ENCODE measurements around the gene RNF39.
"Not testable (repeated sequence)": the region's sequence is repeated elsewhere in the genome, so short reads cannot be mapped to it uniquely, and the experiment has no call there.

RNF39 gene, protein sequence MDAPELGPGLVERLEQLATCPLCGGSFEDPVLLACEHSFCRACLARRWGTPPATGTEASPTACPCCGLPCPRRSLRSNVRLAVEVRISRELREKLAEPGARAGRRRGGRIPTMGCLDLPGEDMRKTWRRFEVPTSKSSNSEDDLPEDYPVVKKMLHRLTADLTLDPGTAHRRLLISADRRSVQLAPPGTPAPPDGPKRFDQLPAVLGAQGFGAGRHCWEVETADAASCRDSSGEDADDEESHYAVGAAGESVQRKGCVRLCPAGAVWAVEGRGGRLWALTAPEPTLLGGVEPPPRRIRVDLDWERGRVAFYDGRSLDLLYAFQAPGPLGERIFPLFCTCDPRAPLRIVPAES

GRCh38 chr6:30075094-30075789 is at the start of gene RNF39:
RNF39 (minus strand) TSS chr6:30075769; CDS start chr6:30075585, 184 bp downstream.
- no peak for DNase-seq (ENCODE audit: low read depth in 1 of 2, low spot score in 1 of 2)

- no peak for DNase-seq (ENCODE audit: low read depth in 1 of 2, low spot score in 1 of 2)
These were observed 46.9 kb upstream of the RNF39 start for GRCh38 chr6:30122515-30122914.

- no peak for DNase-seq (ENCODE audit: low read depth in 1 of 2, low spot score in 1 of 2)
These were observed 46.1 kb upstream of the RNF39 start for GRCh38 chr6:30121446-30122366.

- not testable (repeated sequence) for DNase-seq (ENCODE audit: low read depth in 1 of 2, low spot score in 1 of 2)
These were observed 43.1 kb upstream of the RNF39 start for GRCh38 chr6:30118691-30119090.

DNA sequence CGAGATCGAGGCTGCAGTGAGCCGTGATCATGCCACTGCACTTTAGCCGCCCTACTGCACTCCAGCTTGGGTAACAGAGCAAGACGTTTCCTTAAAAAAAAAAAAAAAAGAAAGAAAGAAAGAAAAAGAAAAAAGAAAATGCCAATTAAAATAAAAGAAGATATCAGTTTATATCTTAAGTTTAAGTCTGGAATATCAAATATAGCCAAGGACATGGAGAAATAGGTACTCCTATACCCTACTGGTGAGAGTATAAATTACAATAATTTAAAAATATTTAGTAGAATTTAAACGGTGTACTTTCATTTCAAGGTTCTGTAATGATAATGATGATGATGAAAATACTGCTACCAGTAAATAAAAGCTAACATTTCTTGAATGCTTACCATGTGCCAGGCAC is 41.2 kb upstream of the RNF39 start:
- DNase-seq (ENCODE audit: low read depth in 1 of 2, low spot score in 1 of 2) = no peak

DNA sequence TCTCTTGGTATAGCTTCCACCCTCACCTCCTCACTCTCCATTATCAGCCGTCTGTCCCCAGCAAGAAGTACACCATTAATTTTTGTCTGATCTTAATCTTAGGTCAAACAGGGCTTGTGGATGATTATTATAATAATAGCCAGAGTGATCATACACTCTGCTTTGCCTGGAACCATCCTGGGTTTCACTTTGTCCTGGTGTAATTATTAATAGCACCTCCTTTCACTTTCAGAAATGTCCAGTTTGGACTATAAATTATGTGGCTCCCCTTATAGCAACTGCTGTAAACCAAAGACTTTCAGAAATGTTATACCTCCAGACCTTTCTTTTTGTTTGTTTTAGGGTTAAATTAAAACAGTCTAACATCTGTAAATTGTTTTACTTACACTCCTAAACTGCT is 38.3 kb upstream of the RNF39 start:
- DNase-seq (ENCODE audit: low read depth in 1 of 2, low spot score in 1 of 2) = no peak

DNA sequence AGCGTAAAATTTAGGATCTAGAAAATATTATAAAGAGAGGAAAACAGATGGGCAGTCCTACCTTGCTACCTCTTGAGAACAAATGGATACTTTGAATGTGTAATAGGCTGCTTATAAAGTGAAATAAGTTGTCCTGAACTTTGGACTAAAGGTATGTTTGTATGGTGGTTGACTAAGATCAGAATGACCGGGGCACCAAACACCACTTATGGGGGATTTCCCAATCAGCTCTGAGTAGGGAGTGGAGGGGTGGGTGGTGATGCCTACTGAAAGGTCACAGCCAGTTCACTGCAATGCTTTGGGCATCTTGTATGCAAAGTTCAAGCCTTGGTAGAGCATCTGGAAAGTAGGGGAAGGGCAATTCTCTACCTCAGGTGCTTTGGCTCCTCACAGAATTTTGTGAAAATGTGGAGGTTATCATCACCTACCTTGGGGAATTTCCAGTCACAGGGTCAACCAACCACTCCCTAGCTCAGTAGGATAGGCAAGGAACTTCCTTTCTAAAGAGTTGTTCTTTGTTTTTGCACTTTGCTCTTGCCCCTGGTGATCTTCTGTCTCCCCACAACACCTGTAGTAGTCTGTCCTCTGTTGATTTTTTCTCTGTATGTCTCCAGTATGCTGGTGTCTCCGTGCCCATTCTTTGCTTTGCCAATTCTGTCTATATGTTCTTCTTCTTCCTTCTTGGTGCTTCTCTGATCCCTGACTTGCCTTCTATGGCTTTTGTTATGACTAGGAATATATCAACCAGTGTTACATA is 37.6 kb upstream of the RNF39 start, which contains the start of gene TRIM31:
TSS of gene TRIM31 (minus strand) at position 88 of the 757 bp plus-strand sequence. CDS start 285 bp downstream, outside the sequence.
- DNase-seq (ENCODE audit: low read depth in 1 of 2, low spot score in 1 of 2) = no peak

GRCh38 chr6:30112402-30112994 is 36.9 kb upstream of the RNF39 start:
- no peak for DNase-seq (ENCODE audit: low read depth in 1 of 2, low spot score in 1 of 2)

- DNase-seq (ENCODE audit: low read depth in 1 of 2, low spot score in 1 of 2) = no peak
These were observed 35.8 kb upstream of the RNF39 start for GRCh38 chr6:30111266-30111856.

- DNase-seq (ENCODE audit: low read depth in 1 of 2, low spot score in 1 of 2) = no peak
These were observed 29.1 kb upstream of the RNF39 start for GRCh38 chr6:30104661-30105060.

DNA sequence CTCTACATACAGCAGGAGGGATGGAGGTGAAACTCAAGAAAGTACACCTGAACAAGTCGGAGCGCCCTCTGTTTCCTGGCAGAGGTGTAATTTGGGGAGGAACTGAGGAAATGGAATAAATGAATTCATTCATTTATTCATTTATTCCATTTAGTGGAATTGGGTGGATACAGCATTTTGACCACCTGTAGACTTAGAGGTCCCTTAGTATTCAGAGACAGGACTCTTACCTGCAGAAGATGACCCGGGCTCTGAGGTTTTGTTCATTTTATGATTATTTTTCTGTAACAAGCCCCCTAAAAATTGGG is 28.3 kb upstream of the RNF39 start:
- no peak for DNase-seq (ENCODE audit: low read depth in 1 of 2, low spot score in 1 of 2)

DNA sequence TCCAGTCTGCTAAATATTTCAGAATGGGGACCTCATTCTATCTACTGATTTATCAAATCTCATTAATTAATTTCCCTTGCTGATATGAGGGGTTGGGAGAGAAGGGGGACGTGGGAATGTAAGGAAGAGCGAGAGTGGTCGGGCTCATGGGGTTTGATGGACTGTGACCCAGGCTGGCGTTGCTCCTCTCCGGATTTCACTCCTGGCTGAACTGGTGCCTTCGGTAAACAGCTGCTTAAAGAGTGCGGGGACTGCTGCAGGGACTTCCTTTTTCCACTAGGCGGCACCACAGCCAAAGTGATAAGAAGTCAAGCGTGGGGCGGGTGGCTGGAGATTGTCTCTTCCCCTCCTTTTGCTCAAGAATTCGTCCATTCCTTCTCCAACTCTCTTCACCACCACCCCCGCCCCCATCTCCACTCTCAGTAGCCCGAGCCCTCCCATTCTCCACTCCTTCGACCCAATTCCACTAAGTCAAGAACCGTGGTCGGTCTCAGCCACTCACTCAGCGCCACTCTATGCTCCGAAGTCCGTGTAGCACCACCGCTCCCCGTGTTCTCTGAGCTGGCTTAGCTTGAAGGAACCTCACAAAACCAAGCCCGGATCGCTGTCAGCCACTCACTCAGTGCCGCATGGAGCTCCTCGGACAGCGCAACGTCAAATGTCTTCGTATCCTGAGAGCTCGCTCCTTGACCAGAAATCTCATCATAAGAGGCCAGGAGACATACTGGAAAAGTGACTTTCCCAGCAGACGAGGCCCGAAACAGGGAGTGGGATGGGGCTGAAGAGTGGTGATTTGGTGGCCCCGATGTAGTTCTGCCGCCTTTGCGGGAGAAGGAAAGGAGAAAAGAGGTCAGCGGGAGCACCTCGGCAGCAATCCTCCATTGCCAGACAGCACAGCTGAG is 27.7 kb upstream of the RNF39 start:
- DNase-seq (ENCODE audit: low read depth in 1 of 2, low spot score in 1 of 2) = peak; percentile 65 to 82

DNA sequence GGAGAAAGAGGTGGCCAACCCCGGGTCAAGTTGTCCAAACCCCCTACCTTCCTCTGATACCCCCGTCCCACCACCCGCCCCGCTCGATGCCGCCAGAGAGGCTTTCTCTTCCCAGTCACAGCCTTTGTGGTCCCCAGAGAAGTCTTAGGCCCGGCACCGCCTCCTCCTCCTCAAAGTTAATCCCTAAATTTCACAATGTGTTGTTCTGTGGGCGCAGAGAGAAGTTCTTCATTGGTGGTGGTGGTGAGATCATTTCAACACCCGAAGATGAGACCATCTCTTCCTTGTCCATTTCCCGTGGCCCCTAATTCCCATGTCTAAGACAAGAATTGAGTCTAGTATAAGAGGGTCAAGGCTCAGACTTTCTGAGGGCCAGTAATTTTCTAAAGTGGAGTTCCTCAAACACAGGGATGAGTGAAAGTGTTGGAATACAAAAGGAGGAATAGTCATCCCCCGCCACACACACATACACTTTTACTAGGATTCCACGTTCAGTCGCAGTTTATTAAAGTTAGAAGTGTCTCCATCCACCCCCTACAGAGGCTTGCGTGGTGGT is 26.9 kb upstream of the RNF39 start:
- DNase-seq (ENCODE audit: low read depth in 1 of 2, low spot score in 1 of 2) = no peak

DNA sequence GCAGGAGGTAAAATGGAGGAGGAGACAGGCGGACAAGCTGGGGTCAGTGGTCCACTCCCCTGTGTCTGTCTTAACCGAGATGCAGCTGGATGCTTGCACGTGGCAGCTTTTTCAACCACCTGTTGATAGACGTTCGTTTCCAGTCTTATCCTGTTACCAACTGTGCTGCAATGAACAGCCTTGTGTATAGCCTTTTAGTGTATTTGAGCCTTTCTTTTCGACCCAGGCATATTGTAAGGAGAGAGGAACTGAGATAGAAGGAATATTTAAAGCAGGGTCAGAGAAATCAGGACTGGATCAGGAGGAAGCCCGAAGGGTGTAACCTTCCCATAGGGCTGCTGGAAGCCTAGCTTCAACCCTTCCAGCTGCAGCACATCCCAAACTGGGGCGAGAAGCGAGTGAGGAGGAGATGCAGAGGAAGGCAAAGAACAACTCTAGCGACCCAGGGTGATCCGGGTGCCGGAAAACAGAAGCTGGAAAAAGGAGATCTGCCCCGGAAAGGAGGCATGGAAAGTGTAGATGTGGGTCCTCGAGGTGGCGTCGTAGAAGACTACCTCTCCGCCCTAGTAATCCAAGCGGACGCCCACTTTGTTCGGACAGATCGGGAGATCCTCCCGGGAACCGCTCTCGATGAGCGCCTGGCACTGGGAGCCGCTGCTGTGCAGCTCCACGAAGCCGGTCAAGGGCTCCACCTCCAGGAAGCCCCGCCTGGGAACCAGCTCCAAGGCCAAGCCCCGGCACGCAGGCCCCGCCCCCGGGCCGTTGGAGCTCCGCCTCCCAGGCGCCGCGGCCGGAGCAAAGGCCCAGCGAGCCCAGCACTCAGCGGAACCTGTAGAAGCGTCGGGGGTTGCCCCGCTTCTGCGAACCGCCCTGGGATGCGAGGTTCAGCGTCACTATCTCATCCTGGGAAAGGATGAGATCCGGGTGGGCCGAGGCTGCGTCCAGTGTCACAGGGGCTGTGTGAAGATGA is 26.2 kb upstream of the RNF39 start:
- peak; percentile 32 to 54 for DNase-seq (ENCODE audit: low read depth in 1 of 2, low spot score in 1 of 2)

DNA sequence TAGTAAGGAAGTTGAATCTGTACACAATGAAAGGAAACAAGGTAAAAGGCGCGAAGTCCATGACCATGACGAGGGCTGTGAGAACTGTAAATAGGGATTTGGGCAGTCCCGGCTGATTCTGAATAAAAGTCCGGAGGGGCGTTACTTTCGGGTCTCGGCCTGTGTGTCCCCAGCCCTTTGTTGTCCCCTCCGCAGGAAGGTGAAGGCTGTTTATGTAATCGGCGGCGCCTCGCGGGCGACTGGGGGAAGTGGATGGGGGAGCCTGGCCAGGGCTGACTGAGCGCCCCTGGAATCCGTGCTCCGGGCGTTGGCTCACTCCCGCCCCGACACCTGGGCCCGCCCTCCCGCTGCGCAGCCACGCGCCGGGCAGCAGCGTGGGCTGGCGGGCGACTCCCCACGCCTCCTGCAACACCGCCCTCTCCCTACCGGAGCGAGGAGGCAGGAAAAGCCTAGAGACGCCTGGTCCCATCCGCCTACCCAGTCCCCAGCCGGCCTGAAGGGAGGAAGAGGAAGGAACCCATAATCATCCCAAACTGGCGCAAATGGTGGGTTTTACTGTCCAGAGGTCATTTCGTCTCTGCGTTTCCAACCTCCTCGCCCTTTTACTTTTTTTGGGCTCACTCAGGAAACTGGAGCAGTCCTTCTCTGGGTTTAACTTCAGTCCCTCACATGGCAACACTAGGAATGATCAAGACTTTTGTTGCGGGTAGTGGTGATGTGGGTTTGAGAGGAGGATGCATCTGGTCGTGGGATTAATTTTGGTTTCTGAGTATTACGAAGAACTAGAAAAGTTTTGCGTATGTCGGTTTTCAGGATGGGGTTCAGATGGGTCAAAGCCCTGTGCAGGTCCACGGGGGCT is 25.2 kb upstream of the RNF39 start:
- DNase-seq (ENCODE audit: low read depth in 1 of 2, low spot score in 1 of 2) = no peak

DNA sequence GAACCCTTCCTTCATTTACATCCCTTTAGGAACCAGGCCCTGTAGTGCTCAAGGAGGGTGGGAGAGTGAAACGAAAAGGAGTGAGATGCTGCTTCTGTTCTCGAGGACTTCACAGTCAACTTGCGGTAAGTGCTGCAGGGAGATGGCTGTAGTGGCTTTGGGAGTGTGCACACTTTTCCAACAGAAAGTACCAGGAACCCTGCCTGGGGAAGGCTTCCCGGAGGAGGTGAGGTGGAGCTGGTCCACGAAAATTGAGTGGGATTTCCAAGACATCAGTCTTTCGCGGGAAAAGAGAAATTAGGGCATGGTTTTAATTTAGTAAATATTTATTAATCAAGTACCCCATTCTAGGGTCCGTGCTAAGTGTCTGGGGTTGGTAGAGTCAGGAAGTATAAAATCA is 24.6 kb upstream of the RNF39 start:
- DNase-seq (ENCODE audit: low read depth in 1 of 2, low spot score in 1 of 2) = no peak
